Glutamatergic neuron (in vitro differentiated cells): ENCODE data around the gene TSGA10. TPM values are rescaled to one million over a fixed set of nuclear protein-coding genes. Genes with fewer than 3 reads are reported as not detected.

Source experiments
- DNase-seq: peaks from one replicate; pipeline ENCODE4 v3.0.0; 2022
- H3K27ac Mint-ChIP-seq: one replicate; pipeline ENCODE4 v1.8.0; 2020; ENCODE audit warnings: mild to moderate bottlenecking, mixed read lengths, inconsistent platforms; ENCODE audit not compliant: unreplicated experiment
- H3K27me3 Mint-ChIP-seq: one replicate; pipeline ENCODE4 v1.8.0; 2020; ENCODE audit warnings: mild to moderate bottlenecking, moderate library complexity, mixed read lengths, inconsistent platforms; ENCODE audit not compliant: unreplicated experiment
- H3K36me3 Mint-ChIP-seq: one replicate; pipeline ENCODE4 v1.8.0; 2020; ENCODE audit warnings: mild to moderate bottlenecking, mixed read lengths, inconsistent platforms; ENCODE audit not compliant: unreplicated experiment
- H3K4me1 Mint-ChIP-seq: one replicate; pipeline ENCODE4 v1.8.0; 2020; ENCODE audit warnings: mild to moderate bottlenecking, low read depth, mixed read lengths, inconsistent platforms; ENCODE audit not compliant: unreplicated experiment
- H3K4me3 Mint-ChIP-seq: one replicate; pipeline ENCODE4 v1.8.0; 2020; ENCODE audit warnings: mild to moderate bottlenecking, mixed read lengths, inconsistent platforms; ENCODE audit not compliant: unreplicated experiment
- H3K9me3 Mint-ChIP-seq: one replicate; pipeline ENCODE4 v1.8.0; 2020; ENCODE audit warnings: mild to moderate bottlenecking, moderate library complexity, mixed read lengths, inconsistent platforms; ENCODE audit not compliant: unreplicated experiment
- CTCF ChIP-seq: fragments of 200-600 bp; sonication (generic); IDR thresholded peaks from one replicate; pipeline ENCODE4 v1.5.0; 2021; ENCODE audit not compliant: partially characterized antibody, unreplicated experiment
- long read RNA-seq: library from polyadenylated mRNA; unstranded; transcript quantifications from one replicate; pipeline ENCODE4 v2.0.0, GENCODE V29; 2020; ENCODE audit not compliant: unreplicated experiment
- total RNA-seq: library from RNA; stranded (reverse); fragmentation: NEBNext Ultra II Directional; extraction: Animal tissue kit (Norgen Biotek cat#: 25700); gene quantifications from one replicate; pipeline ENCODE4 v1.2.1, GENCODE V29; 2021; ENCODE audit not compliant: unreplicated experiment

The TSGA10 gene
- 3.8 TPM for total RNA-seq
- long read RNA-seq, partial matches to known transcripts = 0 of 1 reads
- long read RNA-seq, other reads (novel, unspliced or antisense) = 1 of 1 reads

- peak within 1 kb of the TSS; percentile 71 for H3K27ac Mint-ChIP-seq
- peaks cover 1% of the 10 kb centered on the region for H3K27me3 Mint-ChIP-seq
- peak within 1 kb of the TSS; percentile 93 for H3K4me3 Mint-ChIP-seq
- peak; percentile 91 for DNase-seq
- no peak for TF ChIP-seq CTCF
- H3K36me3 Mint-ChIP-seq = no peaks in the 10 kb centered on the region
- peaks cover 2% of the 10 kb centered on the region for H3K9me3 Mint-ChIP-seq
- peaks cover 3% of the 10 kb centered on the region for H3K4me1 Mint-ChIP-seq
These were observed at the start of gene TSGA10, which contains the start of gene LIPT1 for GRCh38 chr2:99154643-99155536. TSGA10 (minus strand) TSS chr2:99154942; CDS start chr2:99109439, 45,503 bp downstream. LIPT1 (plus strand) TSS chr2:99154967; CDS start chr2:99161958, 6,991 bp downstream.

DNA sequence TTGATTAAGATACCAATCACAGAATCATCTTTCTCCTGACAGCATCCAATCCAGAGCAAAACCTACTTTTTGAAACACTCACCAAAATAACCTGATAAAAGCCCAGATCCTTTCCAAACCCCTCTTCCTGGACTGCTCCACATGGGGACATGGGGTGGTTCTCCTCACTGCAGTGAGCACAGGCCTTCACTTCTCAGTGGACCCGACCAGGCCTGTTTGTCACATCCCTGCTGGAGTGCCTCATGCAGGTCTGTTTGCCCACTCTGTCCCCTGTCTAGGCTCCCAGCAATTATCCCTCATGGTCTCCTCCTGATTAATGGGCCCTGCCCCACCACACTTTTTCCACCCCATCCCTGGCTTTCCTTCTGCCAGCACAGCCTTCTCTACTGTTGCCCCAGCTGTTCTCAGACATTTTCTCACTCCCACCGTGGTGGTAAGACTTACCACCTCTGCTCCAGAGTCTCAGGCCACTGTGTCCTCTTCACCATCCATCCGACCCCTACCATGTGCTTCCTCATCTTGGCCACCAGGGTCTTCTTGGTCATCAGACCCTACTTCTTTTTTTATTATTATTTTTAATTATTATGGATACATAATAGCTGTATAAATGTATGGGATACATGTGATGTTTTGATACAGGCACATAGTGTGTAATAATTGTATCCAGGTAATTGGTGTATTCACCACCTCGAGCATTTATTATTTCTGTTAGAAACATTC, 47.4 kb upstream of the TSGA10 start:
- H3K27ac Mint-ChIP-seq = no peak overlapping the region
- DNase-seq = no peak
- no peaks in the 10 kb centered on the region for H3K9me3 Mint-ChIP-seq
- TF ChIP-seq CTCF = peak; percentile 49
- H3K27me3 Mint-ChIP-seq = peaks cover 1% of the 10 kb centered on the region
- H3K4me1 Mint-ChIP-seq = no peaks in the 10 kb centered on the region
- peaks cover 20% of the 10 kb centered on the region for H3K36me3 Mint-ChIP-seq
- H3K4me3 Mint-ChIP-seq = no peak overlapping the region

GRCh38 chr2:99200076-99200800, 45.5 kb upstream of the TSGA10 start:
- Mint-ChIP-seq H3K36me3 (peaks cover 8% of the 10 kb centered on the region), H3K9me3 (no peaks in the 10 kb centered on the region)

More at GRCh38 chr2:99200076-99200800, 45.5 kb upstream of the TSGA10 start:
- no peaks in the 10 kb centered on the region for H3K4me1 Mint-ChIP-seq
- no peak for DNase-seq
- TF ChIP-seq CTCF = no peak
- peaks cover 1% of the 10 kb centered on the region for H3K27me3 Mint-ChIP-seq
- H3K4me3 Mint-ChIP-seq = no peak overlapping the region
- H3K27ac Mint-ChIP-seq = no peak overlapping the region
